ENCODE data around the gene NELL2.

The NELL2 gene

GRCh38 chr12:44589697-44590096, 286.4 kb downstream of the NELL2 start:
- DNase-seq, result no peak

GRCh38 chr12:44588651-44589050, 287.5 kb downstream of the NELL2 start:
- no peak for DNase-seq

- no peak for DNase-seq
Observed at GRCh38 chr12:44584625-44585024, 291.5 kb downstream of the NELL2 start.

GRCh38 chr12:44582521-44582920, 293.6 kb downstream of the NELL2 start:
- DNase-seq, result no peak

DNA sequence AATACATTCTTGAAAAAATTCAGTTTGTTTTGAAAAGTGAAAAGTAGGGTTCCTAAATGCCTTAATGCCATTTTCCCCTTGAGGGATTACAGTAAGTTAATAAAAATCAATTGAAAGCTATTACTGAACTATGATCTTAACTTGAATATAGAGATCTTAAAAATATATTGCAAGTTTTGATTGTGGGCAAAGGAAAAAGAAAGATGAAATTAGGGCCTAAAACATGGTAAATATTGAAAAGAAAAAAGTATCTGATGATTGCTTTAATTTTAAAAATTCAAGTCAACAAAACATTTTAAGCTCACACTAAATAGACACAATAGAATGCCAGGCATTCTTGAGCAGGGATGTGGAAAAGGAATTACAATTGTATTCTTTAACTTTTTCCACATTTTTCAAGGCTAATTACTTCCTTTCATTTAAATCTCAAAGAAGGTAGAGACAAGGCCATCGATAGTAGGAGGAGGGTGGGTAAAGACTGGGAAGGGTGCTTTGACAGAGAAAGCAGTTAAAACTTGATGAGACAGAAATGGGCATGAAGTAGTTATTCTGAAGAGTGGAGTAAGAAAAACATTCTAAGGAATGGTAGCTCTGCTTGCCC, 294.4 kb downstream of the NELL2 start:
- no peak for DNase-seq

DNA sequence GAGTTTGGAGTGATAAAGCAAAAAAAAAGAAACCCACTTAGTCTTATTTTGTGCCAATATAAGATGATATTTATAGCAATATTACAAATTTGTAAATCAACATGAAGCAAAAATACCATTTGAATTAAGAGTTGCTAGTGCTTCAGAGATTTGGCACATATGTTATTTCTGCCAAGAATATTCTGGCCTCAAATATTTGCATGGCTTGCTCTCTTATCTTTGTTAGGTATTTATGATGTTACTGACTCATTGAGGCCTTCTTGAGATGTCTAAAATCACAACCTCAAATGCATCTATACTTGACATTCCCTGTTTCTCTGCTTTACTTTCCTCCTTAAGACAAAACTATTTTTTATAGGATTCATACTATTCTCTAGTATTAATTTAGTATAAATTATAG, 301.5 kb downstream of the NELL2 start:
- DNase-seq, result no peak

DNA sequence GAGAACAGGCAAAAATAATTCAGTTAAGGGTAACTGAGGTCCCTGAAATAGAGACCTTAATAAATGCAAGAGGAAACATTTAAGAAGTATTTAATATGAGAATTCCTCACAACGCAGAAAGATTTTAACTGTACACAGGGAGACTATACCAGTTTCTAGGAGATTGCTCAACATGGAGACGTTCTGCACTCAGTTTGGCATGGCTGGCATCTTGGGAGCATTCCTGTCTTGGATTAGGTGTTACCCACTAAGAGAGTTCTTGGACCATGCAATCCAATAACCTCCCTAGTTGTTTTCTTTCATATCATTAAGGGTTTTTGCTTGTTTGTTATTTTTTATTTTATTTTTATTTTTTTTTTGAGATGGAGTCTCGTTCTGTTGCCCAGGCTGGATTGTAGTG, 302.4 kb downstream of the NELL2 start:
- DNase-seq, result no peak

DNA sequence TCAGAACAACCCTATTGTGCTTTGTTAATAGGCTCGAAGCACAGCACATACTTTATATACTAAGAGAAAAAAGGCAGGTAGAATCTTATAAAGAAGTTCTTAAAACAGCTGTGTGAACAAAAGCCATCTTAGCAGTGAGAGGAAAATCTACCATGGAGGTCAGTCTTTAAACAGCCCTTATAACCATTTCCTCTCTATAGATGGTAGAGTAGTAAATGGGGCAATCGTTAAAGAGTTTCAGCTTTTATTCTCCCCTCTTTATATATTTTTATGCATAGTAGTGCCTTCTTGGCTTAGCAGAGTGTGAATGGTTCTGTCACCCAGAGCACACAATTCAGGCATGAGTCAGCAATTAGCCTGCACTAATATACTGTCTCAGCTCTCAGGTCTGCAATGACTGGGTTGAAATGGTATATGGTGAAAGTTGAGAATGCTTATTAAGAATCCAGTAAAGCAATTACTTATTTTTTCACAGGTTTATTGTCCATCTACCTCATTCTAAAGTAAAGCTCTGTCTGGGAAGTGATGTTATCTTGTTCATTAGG, 305.0 kb downstream of the NELL2 start:
- DNase-seq, result no peak

DNA sequence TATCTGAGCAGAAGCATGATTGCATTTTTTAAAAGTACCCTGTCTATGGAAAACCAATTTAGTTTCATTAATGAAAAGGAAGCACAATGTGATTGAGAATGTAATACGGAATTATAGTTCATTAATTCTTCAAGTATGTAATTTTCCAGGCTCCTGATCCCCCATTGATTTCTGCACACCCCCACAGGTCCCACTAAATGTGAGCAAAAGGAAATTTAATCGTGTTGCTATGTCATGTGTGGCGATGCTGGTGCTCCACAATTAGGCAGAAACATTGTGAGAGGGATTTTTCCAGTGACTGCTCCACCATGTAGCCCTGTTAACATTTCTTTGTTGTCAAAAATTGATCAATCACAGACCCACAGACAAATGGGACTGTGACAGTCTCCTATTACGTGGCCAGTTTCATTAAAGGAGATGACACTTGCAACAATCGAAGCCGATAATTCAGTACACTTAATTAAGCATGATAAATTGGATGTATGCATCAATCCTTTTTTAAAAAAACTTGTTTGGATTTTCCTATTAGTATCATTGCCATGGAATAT, 306.0 kb downstream of the NELL2 start:
- no peak for DNase-seq

- DNase-seq, result no peak
Observed at GRCh38 chr12:44565163-44565562, 311.0 kb downstream of the NELL2 start.

- DNase-seq, result no peak
Observed at GRCh38 chr12:44563486-44563885, 312.6 kb downstream of the NELL2 start.

- DNase-seq, result no peak
Observed at GRCh38 chr12:44558340-44559100, 317.6 kb downstream of the NELL2 start.

DNA sequence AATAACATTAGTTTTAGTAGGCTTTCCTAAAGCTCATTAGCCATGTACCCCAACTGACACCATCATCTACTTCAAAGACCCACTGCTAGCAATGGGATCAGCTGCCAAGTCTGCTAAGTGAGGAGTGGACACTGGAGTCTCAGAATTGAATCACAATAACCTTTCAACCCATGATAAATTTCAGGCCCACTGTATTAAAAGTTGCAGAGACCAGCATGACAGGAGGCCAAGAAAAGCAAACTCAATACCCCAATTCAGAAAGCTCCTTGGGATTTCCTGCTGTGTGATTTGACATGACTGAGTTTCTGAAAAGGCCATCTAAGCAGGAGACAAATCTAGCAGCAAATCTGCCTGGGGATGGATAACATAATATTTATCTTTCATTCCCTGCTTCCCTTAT, 320.7 kb downstream of the NELL2 start:
- no peak for DNase-seq

GRCh38 chr12:44551631-44552030, 324.5 kb downstream of the NELL2 start:
- DNase-seq, result no peak

DNA sequence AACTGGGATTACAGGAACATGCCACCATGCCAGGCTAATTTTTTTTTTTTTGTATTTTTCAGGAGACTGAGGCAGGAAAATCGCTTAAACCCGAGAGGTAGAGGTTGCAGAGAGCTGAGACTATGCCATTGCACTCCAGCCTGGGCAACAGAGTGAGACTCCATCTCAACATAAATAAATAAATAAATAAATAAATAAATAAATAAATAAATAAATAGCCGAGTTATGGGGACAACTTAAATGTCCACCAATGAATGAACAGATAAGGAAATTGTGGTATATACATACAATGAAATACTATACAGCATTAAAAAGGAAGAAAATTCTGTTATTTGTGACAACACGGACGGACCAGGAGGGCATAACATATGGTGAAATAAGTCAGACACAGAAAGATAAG, 325.7 kb downstream of the NELL2 start:
- DNase-seq, result no peak

- no peak for DNase-seq
Observed at GRCh38 chr12:44546060-44546459, 330.1 kb downstream of the NELL2 start.

DNA sequence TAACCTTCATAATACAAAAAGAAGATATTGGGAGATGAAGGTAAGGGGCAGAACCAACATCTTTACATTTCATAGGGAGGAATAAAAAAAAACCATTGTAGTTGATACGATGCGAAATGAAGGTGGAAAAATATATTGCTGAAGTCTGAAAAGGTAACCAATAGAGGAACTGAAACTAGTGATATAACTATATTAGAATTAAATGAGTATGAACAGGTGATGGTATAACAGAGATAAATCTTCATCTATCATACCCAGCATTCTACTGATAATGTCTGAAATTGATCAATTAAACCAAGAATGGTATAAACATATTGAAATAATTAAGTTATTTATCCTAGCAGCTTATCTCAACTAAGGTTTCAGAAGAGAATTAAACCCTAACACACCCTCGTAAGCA, 332.1 kb downstream of the NELL2 start:
- DNase-seq, result no peak

GRCh38 chr12:44542716-44543115, 333.4 kb downstream of the NELL2 start:
- no peak for DNase-seq

DNA sequence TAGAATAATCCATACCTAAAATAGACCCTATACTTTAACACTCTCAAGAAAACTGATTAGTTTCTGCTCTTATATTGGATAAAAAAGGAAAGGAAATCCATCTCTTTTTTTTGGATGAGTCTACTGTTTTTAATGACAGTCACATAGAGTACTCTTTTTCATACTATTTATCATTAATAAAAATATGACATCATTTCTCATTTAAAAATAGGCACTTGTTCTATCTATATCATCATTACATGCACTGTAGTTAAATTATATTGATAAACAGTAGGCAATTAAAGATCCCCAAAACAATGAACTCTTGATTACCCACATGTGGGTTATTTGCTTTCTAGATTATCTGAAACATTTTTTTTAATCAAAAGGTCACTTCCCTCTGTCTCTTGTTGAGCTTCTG, 338.8 kb downstream of the NELL2 start:
- no peak for DNase-seq

- no peak for DNase-seq
Observed at GRCh38 chr12:44532940-44533339, 343.2 kb downstream of the NELL2 start.

GRCh38 chr12:44531320-44531971, 344.7 kb downstream of the NELL2 start:
- DNase-seq, result no peak

DNA sequence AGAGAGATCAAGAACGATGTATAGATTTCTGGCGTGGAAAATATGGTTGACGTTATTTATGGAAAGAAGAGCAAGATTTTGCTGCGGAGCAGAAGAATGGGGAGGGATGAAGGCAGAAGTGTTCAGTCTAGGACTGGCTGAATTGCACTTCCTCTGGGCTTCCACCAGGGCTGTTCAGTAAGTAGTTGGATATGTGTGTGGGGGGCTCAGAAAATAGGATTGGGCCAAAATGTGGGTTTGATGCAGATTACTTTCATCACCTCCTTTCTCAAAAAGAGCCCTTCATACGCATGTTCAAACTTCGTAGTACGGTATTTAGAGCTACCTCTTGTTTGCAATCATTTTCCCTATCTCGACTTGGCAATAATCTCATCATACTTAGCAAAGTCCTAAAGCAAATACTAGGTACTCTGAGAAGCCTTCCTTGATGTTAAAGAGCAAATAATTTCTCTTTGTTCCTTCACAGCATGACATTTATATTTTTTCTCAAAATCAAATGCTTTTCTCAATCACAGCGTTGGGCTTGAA, 349.4 kb downstream of the NELL2 start:
- no peak for DNase-seq
